Dedifferentiated amniotic fluid mesenchymal stem cell (primary cell): ENCODE results near the gene ELOVL5.
A peak's percentile ranks its signal among the peaks of the same experiment; 100 is the strongest.
"Not testable (repeated sequence)": the region's sequence is repeated elsewhere in the genome, so short reads cannot be mapped to it uniquely, and the experiment has no call there.

Experiments used
- DNase-seq: peaks from one replicate; pipeline ENCODE4 v3.0.0-alpha.2; 2016; ENCODE audit errors: extremely low spot score

ELOVL5 gene

GRCh38 chr6:53328375-53328774, 20.4 kb downstream of the ELOVL5 start:
- DNase-seq, result no peak

- DNase-seq, result no peak
Measured at GRCh38 chr6:53327017-53327395, 21.7 kb downstream of the ELOVL5 start.

GRCh38 chr6:53326372-53327016, 22.3 kb downstream of the ELOVL5 start:
- peak; percentile 97 for DNase-seq

- no peak for DNase-seq
Measured at GRCh38 chr6:53325785-53326184, 23.0 kb downstream of the ELOVL5 start.

GRCh38 chr6:53322188-53323029, 26.3 kb downstream of the ELOVL5 start:
- no peak for DNase-seq

- no peak for DNase-seq
Measured at GRCh38 chr6:53321701-53322100, 27.0 kb downstream of the ELOVL5 start.

- DNase-seq, result no peak
Measured at GRCh38 chr6:53320964-53321363, 27.8 kb downstream of the ELOVL5 start.

GRCh38 chr6:53318429-53318828, 30.3 kb downstream of the ELOVL5 start:
- DNase-seq, result no peak

- DNase-seq, result no peak
Measured at GRCh38 chr6:53317861-53318260, 30.9 kb downstream of the ELOVL5 start.

- DNase-seq, result not testable (repeated sequence)
Measured at GRCh38 chr6:53317299-53317698, 31.5 kb downstream of the ELOVL5 start.

GRCh38 chr6:53316142-53316541, 32.6 kb downstream of the ELOVL5 start:
- DNase-seq, result no peak

GRCh38 chr6:53315086-53315724, 33.5 kb downstream of the ELOVL5 start:
- no peak for DNase-seq

GRCh38 chr6:53313784-53314400, 34.9 kb downstream of the ELOVL5 start:
- DNase-seq, result no peak

- no peak for DNase-seq
Measured at GRCh38 chr6:53312355-53312754, 36.4 kb downstream of the ELOVL5 start.

GRCh38 chr6:53311586-53311935, 37.2 kb downstream of the ELOVL5 start:
- peak; percentile 70 for DNase-seq

- DNase-seq, result no peak
Measured at GRCh38 chr6:53310771-53311585, 37.8 kb downstream of the ELOVL5 start.

GRCh38 chr6:53309901-53310300, 38.8 kb downstream of the ELOVL5 start:
- DNase-seq, result no peak

- peak; percentile 81 for DNase-seq
Measured at GRCh38 chr6:53309059-53309900, 39.5 kb downstream of the ELOVL5 start.

- DNase-seq, result no peak
Measured at GRCh38 chr6:53306819-53307347, 41.9 kb downstream of the ELOVL5 start.

GRCh38 chr6:53306217-53306616, 42.5 kb downstream of the ELOVL5 start:
- not testable (repeated sequence) for DNase-seq
